Upper lobe of right lung (tissue), 1 donor: ENCODE measurements around the gene PHLDB1. TPM values are rescaled to one million over a fixed set of nuclear protein-coding genes. Genes with fewer than 3 reads are reported as not detected.

ENCODE experiments used
- ATAC-seq: fragments of 200-7000 bp; cut with Tn5 transposase; one replicate; pipeline ENCODE4 v1.9.1; 2020; ENCODE audit warnings: mild to moderate bottlenecking, moderate library complexity
- DNase-seq: peaks from one replicate; pipeline ENCODE4 v3.0.0-alpha.2; 2020
- H3K27ac ChIP-seq: fragments of 200-600 bp; one replicate; pipeline ENCODE4 v1.8.0; 2022
- H3K27me3 ChIP-seq: fragments of 200-600 bp; one replicate; pipeline ENCODE4 v1.8.0; 2022; ENCODE audit warnings: mild to moderate bottlenecking
- H3K36me3 ChIP-seq: fragments of 200-600 bp; one replicate; pipeline ENCODE4 v1.8.0; 2022
- H3K4me1 ChIP-seq: fragments of 200-600 bp; one replicate; pipeline ENCODE4 v1.8.0; 2022
- H3K4me3 ChIP-seq: fragments of 200-600 bp; one replicate; pipeline ENCODE4 v1.8.0; 2022; ENCODE audit warnings: mild to moderate bottlenecking
- H3K9me3 ChIP-seq: fragments of 200-600 bp; one replicate; pipeline ENCODE4 v1.8.0; 2022
- intact Hi-C: fragments of 100-400 bp; cut with DNase I; formaldehyde crosslinking; loops from one replicate; pipeline ENCODE4 v1.11.0; 2022
- total RNA-seq: library from RNA; stranded (reverse); fragmentation: NEBNext Ultra II Directional; extraction: Animal tissue kit (Norgen Biotek cat#: 25700); gene quantifications from one replicate; pipeline ENCODE4 v1.2.1, GENCODE V29; 2021
- TF ChIP-seq, protein P1 (sequence below): fragments of 200-600 bp; IDR thresholded peaks from one replicate; pipeline ENCODE4 v1.8.0; 2022; ENCODE audit warnings: antibody characterized with exemption
- donor health status: DM: no; HTN: yes; CAD: no; lungs with severe emphysema.

Gene PHLDB1
- total RNA-seq, 1 donor from 2014 or later = 79.6 TPM

DNA sequence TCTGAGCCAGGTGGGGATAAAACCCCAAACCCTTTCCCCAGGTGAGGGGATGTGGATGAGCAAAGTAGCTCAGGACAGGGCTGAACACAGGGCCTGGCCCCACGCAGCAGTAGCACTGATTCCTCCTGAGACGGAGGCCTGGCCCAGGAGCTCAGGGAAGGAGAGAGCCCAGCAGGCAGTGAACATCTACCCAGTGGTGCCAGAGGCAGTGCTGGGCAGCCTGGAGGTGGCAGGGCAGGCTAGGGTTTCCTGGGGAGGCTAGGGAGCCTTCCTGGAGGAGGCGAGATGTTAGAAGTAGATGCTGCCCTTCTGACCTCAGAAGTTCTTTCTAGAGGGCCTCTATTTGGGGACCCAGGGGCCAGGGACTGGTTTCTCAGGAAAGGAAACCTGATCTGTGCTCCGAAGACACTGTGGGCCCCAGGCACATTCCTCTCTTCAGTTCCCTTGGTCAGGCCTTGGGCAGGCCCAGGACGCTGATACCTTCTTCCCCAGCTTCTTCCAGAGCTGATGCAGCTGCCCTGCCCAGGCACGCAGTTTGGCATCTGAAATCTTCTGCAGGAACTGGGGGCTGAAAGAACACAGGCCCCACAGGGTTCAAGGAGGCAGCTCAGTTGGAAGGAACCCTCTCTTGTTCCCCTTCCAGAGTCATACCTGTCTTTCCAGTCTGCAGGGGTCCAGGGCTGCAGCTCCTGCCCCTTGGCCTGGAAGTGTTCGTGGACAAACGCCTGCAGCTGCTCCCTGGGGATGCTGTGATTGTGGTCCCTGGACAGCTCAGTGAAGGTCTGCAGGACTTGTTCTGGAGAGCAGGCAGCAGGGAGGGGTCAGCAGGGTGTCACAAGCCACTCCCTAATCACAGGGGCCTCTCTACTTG lies 55.2 kb downstream of the PHLDB1 start:
- H3K4me3 ChIP-seq = no peak overlapping the region
- DNase-seq (no peak), ATAC-seq (no peak)
- intact Hi-C loops = no loop called here
- H3K27me3 ChIP-seq = no peaks in the 10 kb centered on the region
- peaks cover under 1% of the 10 kb centered on the region for H3K36me3 ChIP-seq
- H3K27ac ChIP-seq = no peak overlapping the region
- H3K4me1 ChIP-seq = peaks cover 7% of the 10 kb centered on the region
- no peaks in the 10 kb centered on the region for H3K9me3 ChIP-seq
- TF ChIP-seq, protein P1, sequence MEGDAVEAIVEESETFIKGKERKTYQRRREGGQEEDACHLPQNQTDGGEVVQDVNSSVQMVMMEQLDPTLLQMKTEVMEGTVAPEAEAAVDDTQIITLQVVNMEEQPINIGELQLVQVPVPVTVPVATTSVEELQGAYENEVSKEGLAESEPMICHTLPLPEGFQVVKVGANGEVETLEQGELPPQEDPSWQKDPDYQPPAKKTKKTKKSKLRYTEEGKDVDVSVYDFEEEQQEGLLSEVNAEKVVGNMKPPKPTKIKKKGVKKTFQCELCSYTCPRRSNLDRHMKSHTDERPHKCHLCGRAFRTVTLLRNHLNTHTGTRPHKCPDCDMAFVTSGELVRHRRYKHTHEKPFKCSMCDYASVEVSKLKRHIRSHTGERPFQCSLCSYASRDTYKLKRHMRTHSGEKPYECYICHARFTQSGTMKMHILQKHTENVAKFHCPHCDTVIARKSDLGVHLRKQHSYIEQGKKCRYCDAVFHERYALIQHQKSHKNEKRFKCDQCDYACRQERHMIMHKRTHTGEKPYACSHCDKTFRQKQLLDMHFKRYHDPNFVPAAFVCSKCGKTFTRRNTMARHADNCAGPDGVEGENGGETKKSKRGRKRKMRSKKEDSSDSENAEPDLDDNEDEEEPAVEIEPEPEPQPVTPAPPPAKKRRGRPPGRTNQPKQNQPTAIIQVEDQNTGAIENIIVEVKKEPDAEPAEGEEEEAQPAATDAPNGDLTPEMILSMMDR = no peak

DNA sequence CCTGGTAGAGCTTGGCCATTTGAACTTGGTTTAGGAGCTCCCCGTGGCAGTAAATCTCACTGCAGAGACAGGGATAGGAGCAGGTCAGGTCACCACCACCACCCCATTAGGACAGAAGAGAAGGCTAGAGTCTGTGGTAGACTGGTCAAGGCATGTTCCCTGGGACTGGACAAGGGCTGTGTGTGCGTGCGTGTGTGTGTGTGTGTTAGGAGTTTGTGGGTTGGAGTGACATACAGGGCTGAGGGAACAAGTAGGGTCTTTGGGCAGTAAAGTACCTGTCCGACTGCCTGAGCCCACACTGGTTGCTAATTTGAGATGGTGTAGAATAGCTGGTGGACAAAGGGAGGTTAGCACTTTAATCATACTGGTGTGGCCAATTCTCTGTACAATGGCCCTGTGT lies 56.0 kb downstream of the PHLDB1 start:
- no peak for ATAC-seq
- DNase-seq = no peak
- Histone ChIP-seq H3K27ac (no peak overlapping the region), H3K36me3 (no peaks in the 10 kb centered on the region), H3K4me3 (no peak overlapping the region), H3K9me3 (no peaks in the 10 kb centered on the region), H3K4me1 (peaks cover 7% of the 10 kb centered on the region), H3K27me3 (no peaks in the 10 kb centered on the region)
- TF ChIP-seq, protein P1 = no peak
- intact Hi-C loops = no loop called here

DNA sequence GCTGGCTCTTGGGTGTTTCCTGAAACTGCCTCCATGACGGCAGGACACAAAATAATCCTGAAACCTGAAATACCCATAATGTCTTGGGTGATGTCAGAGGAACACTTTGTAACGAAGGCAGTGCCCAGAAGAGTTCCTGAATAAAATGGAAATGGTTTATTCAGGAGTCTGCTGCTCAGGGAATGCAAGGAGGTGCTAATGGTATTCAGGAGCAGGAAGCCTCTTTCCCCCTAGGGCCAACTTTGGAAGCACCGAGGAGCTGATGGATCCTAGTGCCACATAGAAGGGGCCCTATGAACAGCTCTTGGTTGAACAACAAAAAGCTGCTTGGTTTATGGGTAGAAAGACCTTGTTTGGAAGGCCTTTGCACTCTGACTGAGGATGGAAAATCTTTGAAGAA lies 56.5 kb downstream of the PHLDB1 start:
- no peak overlapping the region for H3K4me3 ChIP-seq
- intact Hi-C loops = no loop called here
- DNase-seq (no peak), ATAC-seq (no peak)
- TF ChIP-seq, protein P1 = no peak
- no peaks in the 10 kb centered on the region for H3K36me3 ChIP-seq
- H3K27me3 ChIP-seq = no peaks in the 10 kb centered on the region
- H3K9me3 ChIP-seq = no peaks in the 10 kb centered on the region
- H3K27ac ChIP-seq = no peak overlapping the region
- H3K4me1 ChIP-seq = peaks cover 7% of the 10 kb centered on the region

DNA sequence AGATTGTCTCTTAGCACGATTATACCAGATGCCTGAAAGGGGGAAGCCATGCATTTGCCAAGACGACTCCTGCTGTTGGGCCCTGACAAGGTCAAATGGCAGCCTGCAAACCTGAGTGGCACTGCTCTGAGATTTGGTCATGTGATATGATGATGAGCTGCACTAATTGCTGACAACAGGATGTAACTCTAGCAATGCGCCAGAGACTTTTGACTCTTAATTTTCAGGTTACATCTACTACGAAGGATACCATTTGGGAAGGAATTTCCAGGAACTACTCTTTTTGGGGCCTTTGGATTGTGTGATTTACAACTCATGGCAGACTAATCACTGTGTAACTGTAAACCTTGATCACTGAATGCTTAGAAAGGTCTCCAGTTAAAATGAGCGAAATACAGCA lies 59.0 kb downstream of the PHLDB1 start:
- H3K36me3 ChIP-seq = no peaks in the 10 kb centered on the region
- H3K4me1 ChIP-seq = no peaks in the 10 kb centered on the region
- H3K4me3 ChIP-seq = no peak overlapping the region
- H3K27ac ChIP-seq = no peak overlapping the region
- intact Hi-C loops = no loop called here
- ATAC-seq (no peak), DNase-seq (peak; percentile 13)
- TF ChIP-seq, protein P1 = no peak
- H3K9me3 ChIP-seq = no peaks in the 10 kb centered on the region
- H3K27me3 ChIP-seq = no peaks in the 10 kb centered on the region

DNA sequence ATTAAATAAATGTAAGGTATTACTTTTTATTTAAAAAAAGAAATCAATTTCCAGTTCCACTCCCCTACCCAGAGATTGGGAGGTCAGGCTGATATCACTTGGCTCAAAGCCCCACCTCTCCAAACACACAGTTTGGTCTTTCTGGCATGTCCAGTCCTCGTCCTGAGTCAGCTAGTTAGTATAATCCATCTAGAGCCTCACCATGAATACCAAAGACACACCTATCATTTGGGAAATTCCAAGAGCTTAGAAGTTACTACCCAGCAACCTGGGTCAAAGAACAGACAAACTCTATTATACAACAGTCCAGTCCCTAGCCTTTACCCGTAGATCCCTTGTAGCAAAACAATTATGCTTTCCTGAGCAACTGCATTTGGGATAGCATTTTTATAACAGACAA lies 62.6 kb downstream of the PHLDB1 start:
- TF ChIP-seq, protein P1 = no peak
- Histone ChIP-seq H3K27ac (no peak overlapping the region), H3K9me3 (no peaks in the 10 kb centered on the region), H3K27me3 (no peaks in the 10 kb centered on the region), H3K4me3 (no peak overlapping the region), H3K4me1 (no peaks in the 10 kb centered on the region), H3K36me3 (no peaks in the 10 kb centered on the region)
- DNase-seq = no peak
- no peak for ATAC-seq
- intact Hi-C loops = no loop called here
